GM18867 (cell line): Measurements from ENCODE around the gene RPS21.

Source experiments
- ATAC-seq: cut with Tn5 transposase; IDR thresholded peaks from one replicate; pipeline ENCODE4 v1.9.1; 2021; ENCODE audit warnings: mild to moderate bottlenecking, moderate library complexity; ENCODE audit not compliant: unreplicated experiment

The RPS21 gene

GRCh38 chr20:62377064-62377461, 9.8 kb upstream of the RPS21 start:
- no peak for ATAC-seq

GRCh38 chr20:62377615-62378178, 9.2 kb upstream of the RPS21 start:
- ATAC-seq: no peak

- ATAC-seq: no peak
Observed at GRCh38 chr20:62378215-62378614, 8.7 kb upstream of the RPS21 start.

- no peak for ATAC-seq
Observed at GRCh38 chr20:62381202-62381797, 5.6 kb upstream of the RPS21 start.

- ATAC-seq: no peak
Observed at GRCh38 chr20:62381842-62382241, 5.1 kb upstream of the RPS21 start.

GRCh38 chr20:62382306-62383198, 4.4 kb upstream of the RPS21 start:
- ATAC-seq: peak; percentile 53

- ATAC-seq: no peak
Observed at GRCh38 chr20:62387219-62387913, 463 bp downstream of the RPS21 start.

- no peak for ATAC-seq
Observed at GRCh38 chr20:62387933-62388635, 1.2 kb downstream of the RPS21 start.

GRCh38 chr20:62388839-62389600, 2.1 kb downstream of the RPS21 start:
- ATAC-seq: no peak

- ATAC-seq: no peak
Observed at GRCh38 chr20:62389601-62390087, 2.7 kb downstream of the RPS21 start.

GRCh38 chr20:62390317-62391164, 3.6 kb downstream of the RPS21 start:
- ATAC-seq: no peak

- no peak for ATAC-seq
Observed at GRCh38 chr20:62391165-62392076, 4.5 kb downstream of the RPS21 start.

- ATAC-seq: no peak
Observed at GRCh38 chr20:62392077-62392418, 5.1 kb downstream of the RPS21 start.

- ATAC-seq: no peak
Observed at GRCh38 chr20:62392621-62393334, 5.9 kb downstream of the RPS21 start.

GRCh38 chr20:62393335-62393665, 6.4 kb downstream of the RPS21 start:
- no peak for ATAC-seq

- no peak for ATAC-seq
Observed at GRCh38 chr20:62393830-62394229, 6.9 kb downstream of the RPS21 start.
